HG02798 (cell line): ENCODE data around the gene ARRDC5.
"Not testable (repeated sequence)": the region's sequence is repeated elsewhere in the genome, so short reads cannot be mapped to it uniquely, and the experiment has no call there.

ENCODE experiments used
- ATAC-seq: cut with Tn5 transposase; IDR thresholded peaks from one replicate; pipeline ENCODE4 v1.9.1; 2021; ENCODE audit warnings: mild to moderate bottlenecking; ENCODE audit not compliant: unreplicated experiment, poor library complexity

ARRDC5 gene

DNA sequence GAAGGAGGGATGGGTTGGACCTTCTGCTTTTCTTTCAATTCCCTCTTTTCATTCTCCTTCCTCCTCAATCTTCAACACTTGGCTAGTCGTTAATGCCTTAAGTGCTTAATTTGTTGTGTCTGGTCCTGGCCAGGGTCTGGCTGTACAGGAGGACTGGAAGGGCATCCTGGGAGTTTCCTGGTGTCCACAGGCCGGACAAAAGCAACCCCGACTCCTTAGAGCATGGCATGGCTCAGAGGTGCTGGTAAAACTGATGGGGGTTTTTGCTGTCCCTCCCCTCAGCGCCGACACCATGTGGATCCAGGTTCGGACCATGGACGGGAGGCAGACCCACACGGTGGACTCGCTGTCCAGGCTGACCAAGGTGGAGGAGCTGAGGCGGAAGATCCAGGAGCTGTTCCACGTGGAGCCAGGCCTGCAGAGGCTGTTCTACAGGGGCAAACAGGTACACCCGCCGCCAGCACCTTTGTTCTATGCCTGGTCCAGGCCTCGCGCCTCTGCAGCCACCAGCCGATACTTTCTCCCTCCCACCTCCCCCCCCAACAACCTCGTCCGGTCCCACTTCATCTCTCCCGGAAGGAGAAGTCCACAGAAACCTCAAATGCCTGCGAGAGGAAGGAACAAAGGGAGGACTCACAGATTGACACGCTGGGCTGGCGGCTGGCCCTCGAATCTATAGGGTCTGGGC is 8.0 kb upstream of the ARRDC5 start:
- ATAC-seq: no peak

GRCh38 chr19:4909897-4910593 is 7.3 kb upstream of the ARRDC5 start:
- peak; percentile 86 for ATAC-seq

DNA sequence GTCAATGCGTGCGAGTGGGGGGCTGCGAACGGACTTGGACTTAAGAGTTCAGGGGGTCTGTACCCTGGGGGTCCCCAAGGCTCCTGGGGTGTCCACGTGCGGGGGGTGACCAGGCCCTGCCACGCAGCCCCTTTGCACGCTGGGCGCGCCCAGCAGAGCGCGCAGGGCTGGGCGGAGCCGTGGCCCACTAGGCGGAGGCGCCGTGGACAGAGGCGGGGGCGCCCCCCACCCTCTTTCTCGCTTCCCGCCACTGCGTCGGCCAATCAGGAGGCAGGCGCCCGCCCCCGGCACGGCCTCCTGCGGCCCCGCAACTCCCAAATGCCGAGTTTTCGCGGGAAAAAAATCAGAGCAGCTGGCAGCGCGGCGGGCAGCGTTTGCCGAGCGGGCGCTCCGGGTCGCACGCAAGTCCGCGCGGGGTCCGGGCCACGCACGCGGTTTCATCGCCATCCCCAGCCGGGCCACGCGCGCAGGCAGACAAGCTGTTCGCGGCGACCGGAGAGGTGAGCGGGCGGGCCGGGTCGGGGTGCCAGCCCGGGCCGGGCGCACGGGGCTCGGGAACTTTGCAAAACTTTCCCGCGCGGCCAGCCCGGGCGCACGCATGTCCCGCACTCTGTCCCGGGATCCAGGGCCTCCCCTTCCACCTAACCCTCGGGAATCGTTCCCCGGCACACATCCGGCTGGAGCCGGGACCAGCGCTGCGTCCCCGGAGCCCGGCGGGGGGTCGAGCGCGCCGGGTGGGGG is 6.6 kb upstream of the ARRDC5 start, which contains the start of gene UHRF1:
Gene UHRF1 (plus strand): TSS at position 346 of the 741 bp plus-strand sequence. CDS start 1,385 bp downstream, outside the sequence.
- ATAC-seq: no peak

DNA sequence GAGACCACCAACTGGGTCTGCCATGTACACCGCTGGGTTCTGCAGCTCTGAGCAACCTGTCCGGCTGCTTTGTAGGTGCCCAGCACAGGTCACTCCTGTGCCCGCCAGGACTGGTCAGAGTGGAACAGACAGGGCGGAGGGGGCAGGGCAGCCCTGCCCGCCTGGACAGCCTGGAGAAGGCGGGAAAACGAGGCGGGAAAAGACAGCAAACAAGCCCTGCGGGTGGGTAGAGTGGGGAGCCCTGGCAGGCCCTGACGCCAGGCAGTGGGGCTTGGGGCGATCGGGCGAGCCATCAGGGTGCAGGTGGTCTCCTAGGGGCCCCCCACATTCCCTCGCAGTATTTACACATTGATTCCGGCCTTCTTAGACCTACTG is 6.1 kb upstream of the ARRDC5 start:
- no peak for ATAC-seq

- no peak for ATAC-seq
Measured at GRCh38 chr19:4908360-4908759, 5.7 kb upstream of the ARRDC5 start.

GRCh38 chr19:4906963-4907362 is 4.3 kb upstream of the ARRDC5 start:
- ATAC-seq: no peak

DNA sequence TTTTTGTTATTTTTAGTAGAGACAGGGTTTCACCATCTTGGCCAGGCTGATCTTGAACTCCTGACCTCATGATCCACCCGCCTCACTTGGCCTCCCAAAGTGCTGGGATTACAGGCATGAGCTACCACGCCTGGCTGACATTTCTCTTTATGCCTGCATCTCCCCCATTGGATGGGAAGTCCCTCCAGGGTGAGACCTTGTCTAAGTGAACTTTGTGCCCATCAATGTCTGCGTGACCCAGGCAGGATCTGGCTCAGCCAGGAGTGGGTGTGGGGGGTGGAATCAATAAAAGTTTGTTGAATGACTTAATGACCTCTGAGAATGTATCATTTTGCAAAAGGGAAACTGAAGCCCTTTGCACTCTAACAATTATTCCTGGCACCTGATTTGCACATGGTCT is 1.8 kb upstream of the ARRDC5 start:
- ATAC-seq: no peak

GRCh38 chr19:4900879-4901278 is 1.8 kb downstream of the ARRDC5 start:
- not testable (repeated sequence) for ATAC-seq

- ATAC-seq: no peak
Measured at GRCh38 chr19:4897146-4897545, 5.5 kb downstream of the ARRDC5 start.

- ATAC-seq: no peak
Measured at GRCh38 chr19:4896372-4896771, 6.3 kb downstream of the ARRDC5 start.

- not testable (repeated sequence) for ATAC-seq
Measured at GRCh38 chr19:4892962-4893361, 9.7 kb downstream of the ARRDC5 start.

DNA sequence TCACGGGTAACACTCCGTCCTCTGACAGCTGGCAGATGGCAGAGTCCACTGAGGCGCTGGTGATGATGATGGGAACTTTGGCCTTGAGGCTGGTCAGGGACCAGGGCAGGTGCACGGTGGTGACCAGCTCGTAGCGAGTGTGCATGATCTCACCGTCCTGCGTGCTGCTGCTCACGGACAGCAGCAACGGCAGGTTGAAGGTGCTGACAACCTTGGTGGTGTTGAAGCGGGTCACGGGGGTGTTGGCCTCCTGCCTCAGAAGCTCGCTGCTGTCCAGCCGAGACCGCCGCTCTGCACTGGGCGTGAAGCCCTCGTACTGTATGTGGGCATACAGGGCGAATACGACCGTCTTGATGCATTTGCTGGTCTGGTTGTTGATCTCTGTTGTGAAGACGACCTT is 11.6 kb downstream of the ARRDC5 start:
- ATAC-seq: no peak

DNA sequence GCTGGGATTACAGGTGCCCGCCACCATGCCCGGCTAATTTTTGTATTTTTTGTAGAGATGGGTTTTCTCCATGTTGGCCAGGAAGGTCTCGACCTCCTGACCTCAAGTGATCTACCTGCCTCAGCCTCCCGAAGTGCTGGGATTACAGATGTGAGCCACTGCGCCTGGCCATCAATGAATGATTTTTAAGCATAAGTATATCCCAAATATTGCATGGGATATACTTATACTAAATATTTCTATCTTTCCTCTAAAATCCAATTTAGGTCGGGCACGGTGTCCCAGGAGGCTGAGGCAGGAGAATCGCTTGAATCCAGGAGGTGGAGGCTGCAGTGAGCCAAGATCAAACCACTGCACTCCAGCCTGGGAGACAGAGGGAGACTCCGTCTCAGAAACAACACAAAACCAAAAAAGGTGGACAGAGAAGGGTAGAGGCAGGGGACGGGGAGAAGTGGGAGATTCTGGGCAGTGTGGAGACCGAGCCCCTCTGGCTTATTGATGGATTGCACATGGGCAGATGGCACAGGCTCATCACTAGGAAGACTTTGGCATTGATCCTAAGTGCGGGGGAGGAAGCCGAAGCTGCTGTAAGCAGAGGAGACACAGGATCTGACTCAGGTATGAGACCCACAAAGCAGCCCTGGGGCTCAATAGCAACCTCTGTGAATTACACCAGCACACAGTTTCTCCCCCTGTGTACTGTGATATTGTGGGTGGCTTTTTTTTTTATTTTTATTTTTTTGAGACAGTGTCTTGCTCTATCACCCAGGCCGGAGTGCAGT is 13.5 kb downstream of the ARRDC5 start:
- no peak for ATAC-seq

- not testable (repeated sequence) for ATAC-seq
Measured at GRCh38 chr19:4887803-4888202, 14.9 kb downstream of the ARRDC5 start.

DNA sequence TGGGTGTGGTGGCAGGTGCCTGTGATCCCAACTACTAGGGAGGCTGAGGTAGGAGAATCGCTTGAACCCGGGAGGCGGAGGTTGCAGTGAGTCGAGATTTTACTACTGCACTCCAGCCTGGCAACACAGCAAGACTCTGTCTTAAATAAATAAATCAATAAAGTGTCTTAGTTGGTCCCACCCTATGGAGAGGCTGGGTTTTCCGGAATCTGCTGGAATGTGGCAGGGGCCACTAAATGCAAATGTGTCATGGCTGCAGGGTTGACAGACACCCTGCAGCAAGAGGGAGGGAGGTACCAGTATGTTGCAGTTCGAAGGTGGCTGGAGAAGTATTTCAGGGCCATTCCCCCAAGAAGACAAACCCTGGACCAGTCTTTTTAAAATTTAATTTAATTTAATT is 17.7 kb downstream of the ARRDC5 start:
- not testable (repeated sequence) for ATAC-seq

- ATAC-seq: not testable (repeated sequence)
Measured at GRCh38 chr19:4882874-4883273, 19.8 kb downstream of the ARRDC5 start.

DNA sequence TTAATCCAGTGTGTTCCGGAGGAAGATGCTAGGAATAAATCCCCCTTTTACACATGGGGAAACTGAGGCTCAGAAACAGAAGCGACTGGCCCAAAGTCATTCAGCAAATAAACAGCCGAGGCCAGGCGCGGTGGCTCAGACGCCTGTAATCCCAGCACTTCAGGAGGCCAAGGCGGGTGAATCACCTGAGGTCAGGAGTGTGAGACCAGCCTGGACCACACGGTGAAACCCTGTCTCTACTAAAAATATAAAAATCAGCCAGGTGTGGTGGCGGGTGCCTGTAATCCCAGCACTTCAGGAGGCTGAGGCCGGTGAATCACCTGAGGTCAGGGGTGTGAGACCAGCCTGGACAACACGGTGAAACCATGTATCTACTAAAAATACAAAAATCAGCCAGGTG is 23.7 kb downstream of the ARRDC5 start:
- ATAC-seq: no peak

DNA sequence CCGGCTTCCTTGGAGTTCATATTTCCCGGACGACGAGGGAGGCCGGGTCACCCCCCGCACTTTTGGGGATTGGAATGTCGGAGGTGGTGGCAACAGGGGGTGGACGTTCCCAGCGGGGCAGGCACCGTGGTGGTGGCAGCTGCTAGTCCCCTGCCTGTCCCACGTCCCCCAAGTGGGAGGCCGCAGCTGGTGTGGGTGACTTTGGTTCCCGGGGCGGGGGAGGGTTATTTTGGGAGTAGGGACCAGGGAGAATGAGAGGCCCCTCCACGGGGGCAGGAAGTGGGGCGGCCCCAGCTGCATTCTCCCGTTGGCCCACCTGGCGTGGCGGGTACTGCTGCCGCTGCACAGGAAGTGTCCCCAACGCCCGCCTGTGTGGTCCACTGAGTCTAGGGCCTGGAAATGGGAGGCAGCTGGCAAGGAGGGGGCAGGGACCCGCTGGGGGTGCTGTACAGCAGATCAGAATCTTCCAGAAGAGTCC is 24.2 kb downstream of the ARRDC5 start:
- ATAC-seq: no peak

GRCh38 chr19:4877753-4878490 is 24.8 kb downstream of the ARRDC5 start:
- no peak for ATAC-seq

GRCh38 chr19:4873930-4874329 is 28.8 kb downstream of the ARRDC5 start:
- ATAC-seq: no peak
